GM23338 (cell line): ENCODE results near the gene NVL. TPM values are rescaled to one million over a fixed set of nuclear protein-coding genes. Genes with fewer than 3 reads are reported as not detected.

Experiments
- ATAC-seq: fragments of 200-7000 bp; cut with Tn5 transposase; 3 replicates; pipeline ENCODE4 v1.9.1; 2020
- DNase-seq: peaks from one replicate; pipeline ENCODE4 v3.0.0-alpha.2; 2015; ENCODE audit warnings: low spot score
- H2AFZ ChIP-seq: fragments of 200-600 bp; sonication (generic); 2 replicates; pipeline ENCODE4 v1.8.0; 2016; ENCODE audit warnings: antibody characterized with exemption, mild to moderate bottlenecking, moderate library complexity
- H3F3A ChIP-seq: fragments of 200-600 bp; sonication (generic); replicated peaks from 2 replicates; pipeline ENCODE4 v1.8.0; 2017; ENCODE audit warnings: antibody characterized with exemption, mixed run types, low read depth
- H3K27ac ChIP-seq: fragments of 200-600 bp; sonication (generic); 2 replicates; pipeline ENCODE4 v1.6.1; 2016; ENCODE audit warnings: low read depth
- H3K27me3 ChIP-seq: fragments of 200-600 bp; sonication (generic); 2 replicates; pipeline ENCODE4 v1.8.0; 2016; ENCODE audit warnings: mild to moderate bottlenecking, mixed run types, moderate library complexity; ENCODE audit not compliant: insufficient read depth
- H3K36me3 ChIP-seq: fragments of 200-600 bp; sonication (generic); 2 replicates; pipeline ENCODE4 v1.8.0; 2016; ENCODE audit warnings: mild to moderate bottlenecking; ENCODE audit not compliant: insufficient read depth
- H3K4me1 ChIP-seq: fragments of 200-600 bp; sonication (generic); 2 replicates; pipeline ENCODE4 v1.8.0; 2016; ENCODE audit warnings: mild to moderate bottlenecking, moderate library complexity; ENCODE audit not compliant: insufficient read depth
- H3K4me2 ChIP-seq: fragments of 200-600 bp; sonication (generic); 2 replicates; pipeline ENCODE4 v1.7.1; 2017; ENCODE audit warnings: mixed run types
- H3K4me3 ChIP-seq: fragments of 200-600 bp; sonication (generic); 2 replicates; pipeline ENCODE4 v1.6.1; 2016; ENCODE audit warnings: mixed run types
- H3K79me2 ChIP-seq: fragments of 200-600 bp; sonication (generic); replicated peaks from 2 replicates; pipeline ENCODE4 v1.8.0; 2017; ENCODE audit warnings: mild to moderate bottlenecking; ENCODE audit not compliant: insufficient read depth
- H3K9me2 ChIP-seq: fragments of 200-600 bp; sonication (generic); 2 replicates; pipeline ENCODE4 v1.8.0; 2017; ENCODE audit not compliant: insufficient read depth
- H4K20me1 ChIP-seq: fragments of 200-600 bp; sonication (generic); replicated peaks from 2 replicates; pipeline ENCODE4 v1.8.0; 2017; ENCODE audit warnings: mild to moderate bottlenecking; ENCODE audit not compliant: insufficient read depth
- H3K27ac Mint-ChIP-seq: 2 replicates; pipeline ENCODE4 v1.8.0; 2020; ENCODE audit warnings: inconsistent platforms, mild to moderate bottlenecking, moderate library complexity, mixed read lengths
- H3K27me3 Mint-ChIP-seq: 3 replicates; pipeline ENCODE4 v1.8.0; 2022; ENCODE audit warnings: low read depth, mild to moderate bottlenecking, moderate library complexity, mixed read lengths, inconsistent platforms; ENCODE audit not compliant: insufficient read depth, poor library complexity
- H3K36me3 Mint-ChIP-seq: 3 replicates; pipeline ENCODE4 v1.8.0; 2021; ENCODE audit warnings: low read depth, mild to moderate bottlenecking, inconsistent platforms, moderate library complexity, mixed read lengths
- H3K4me1 Mint-ChIP-seq: 3 replicates; pipeline ENCODE4 v1.8.0; 2020; ENCODE audit warnings: mild to moderate bottlenecking, inconsistent platforms, mixed read lengths
- H3K4me3 Mint-ChIP-seq: 3 replicates; pipeline ENCODE4 v1.8.0; 2021; ENCODE audit warnings: moderate library complexity, mild to moderate bottlenecking, inconsistent platforms, mixed read lengths
- H3K9me3 Mint-ChIP-seq: 3 replicates; pipeline ENCODE4 v1.8.0; 2020; ENCODE audit warnings: moderate library complexity, mild to moderate bottlenecking, inconsistent platforms, mixed read lengths
- EZH2 ChIP-seq: fragments of 200-600 bp; sonication (generic); IDR thresholded peaks from one replicate; pipeline ENCODE4 v1.8.0; 2017; ENCODE audit warnings: antibody characterized with exemption, mild to moderate bottlenecking, low read depth; ENCODE audit not compliant: unreplicated experiment
- EZH2phosphoT487 ChIP-seq: fragments of 200-600 bp; sonication (generic); IDR thresholded peaks from one replicate; pipeline ENCODE4 v1.8.1; 2018; ENCODE audit warnings: antibody characterized with exemption; ENCODE audit not compliant: unreplicated experiment
- STAT1 ChIP-seq: IDR thresholded peaks from one replicate; pipeline ENCODE4 v1.6.1; 2016; ENCODE audit warnings: antibody characterized with exemption; ENCODE audit not compliant: unreplicated experiment
- ZNF114 ChIP-seq: fragments of 250-450 bp; sonication (Bioruptor Pico); IDR thresholded peaks from 2 replicates; pipeline ENCODE4 v1.5.0; 2020; ENCODE audit warnings: mild to moderate bottlenecking, moderate library complexity
- polyA plus RNA-seq: library from polyadenylated mRNA; unstranded; fragments of >200 nt; fragmentation: Nextera tagmentation; extraction: Ambion mirVana; gene quantifications from 2 replicates; pipeline ENCODE4 v1.2.1, GENCODE V29; 2016
- total RNA-seq: library from RNA; depleted of rRNA; stranded (reverse); fragments of >200 nt; shearing (Covaris generic); gene quantifications from 2 replicates; pipeline ENCODE4 v1.2.3, GENCODE V29; 2014
- TF ChIP-seq, protein P1 (sequence below): fragments of 250-450 bp; sonication (Bioruptor Pico); IDR thresholded peaks from 2 replicates; pipeline ENCODE4 v1.5.0; 2020; ENCODE audit warnings: mild to moderate bottlenecking, moderate library complexity
- TF ChIP-seq, protein P2 (sequence below): IDR thresholded peaks from one replicate; pipeline ENCODE4 v1.6.1; 2018; ENCODE audit warnings: antibody characterized with exemption; ENCODE audit not compliant: unreplicated experiment

The NVL gene
- total and polyA plus RNA-seq, 2 experiments from 2014 or later: 44.4 to 71.7 TPM

- no peaks in the 10 kb centered on the region for H3K27me3 ChIP-seq
- no peak overlapping the region for H3K27ac ChIP-seq
- H3K4me1 Mint-ChIP-seq: peaks cover 3% of the 10 kb centered on the region
- no peaks in the 10 kb centered on the region; the same call in 1 of the 2 replicates for H3K36me3 ChIP-seq
- H3K9me3 Mint-ChIP-seq: no peaks in the 10 kb centered on the region
- H3K27ac Mint-ChIP-seq: no peak overlapping the region
- peaks cover 15% of the 10 kb centered on the region for H4K20me1 ChIP-seq
- H3K79me2 ChIP-seq: peaks cover 77% of the 10 kb centered on the region
- H3K27me3 Mint-ChIP-seq: peaks cover under 1% of the 10 kb centered on the region
- H3K4me3 Mint-ChIP-seq: no peak overlapping the region
- no peak for TF ChIP-seq STAT1
- TF ChIP-seq, protein P1, sequence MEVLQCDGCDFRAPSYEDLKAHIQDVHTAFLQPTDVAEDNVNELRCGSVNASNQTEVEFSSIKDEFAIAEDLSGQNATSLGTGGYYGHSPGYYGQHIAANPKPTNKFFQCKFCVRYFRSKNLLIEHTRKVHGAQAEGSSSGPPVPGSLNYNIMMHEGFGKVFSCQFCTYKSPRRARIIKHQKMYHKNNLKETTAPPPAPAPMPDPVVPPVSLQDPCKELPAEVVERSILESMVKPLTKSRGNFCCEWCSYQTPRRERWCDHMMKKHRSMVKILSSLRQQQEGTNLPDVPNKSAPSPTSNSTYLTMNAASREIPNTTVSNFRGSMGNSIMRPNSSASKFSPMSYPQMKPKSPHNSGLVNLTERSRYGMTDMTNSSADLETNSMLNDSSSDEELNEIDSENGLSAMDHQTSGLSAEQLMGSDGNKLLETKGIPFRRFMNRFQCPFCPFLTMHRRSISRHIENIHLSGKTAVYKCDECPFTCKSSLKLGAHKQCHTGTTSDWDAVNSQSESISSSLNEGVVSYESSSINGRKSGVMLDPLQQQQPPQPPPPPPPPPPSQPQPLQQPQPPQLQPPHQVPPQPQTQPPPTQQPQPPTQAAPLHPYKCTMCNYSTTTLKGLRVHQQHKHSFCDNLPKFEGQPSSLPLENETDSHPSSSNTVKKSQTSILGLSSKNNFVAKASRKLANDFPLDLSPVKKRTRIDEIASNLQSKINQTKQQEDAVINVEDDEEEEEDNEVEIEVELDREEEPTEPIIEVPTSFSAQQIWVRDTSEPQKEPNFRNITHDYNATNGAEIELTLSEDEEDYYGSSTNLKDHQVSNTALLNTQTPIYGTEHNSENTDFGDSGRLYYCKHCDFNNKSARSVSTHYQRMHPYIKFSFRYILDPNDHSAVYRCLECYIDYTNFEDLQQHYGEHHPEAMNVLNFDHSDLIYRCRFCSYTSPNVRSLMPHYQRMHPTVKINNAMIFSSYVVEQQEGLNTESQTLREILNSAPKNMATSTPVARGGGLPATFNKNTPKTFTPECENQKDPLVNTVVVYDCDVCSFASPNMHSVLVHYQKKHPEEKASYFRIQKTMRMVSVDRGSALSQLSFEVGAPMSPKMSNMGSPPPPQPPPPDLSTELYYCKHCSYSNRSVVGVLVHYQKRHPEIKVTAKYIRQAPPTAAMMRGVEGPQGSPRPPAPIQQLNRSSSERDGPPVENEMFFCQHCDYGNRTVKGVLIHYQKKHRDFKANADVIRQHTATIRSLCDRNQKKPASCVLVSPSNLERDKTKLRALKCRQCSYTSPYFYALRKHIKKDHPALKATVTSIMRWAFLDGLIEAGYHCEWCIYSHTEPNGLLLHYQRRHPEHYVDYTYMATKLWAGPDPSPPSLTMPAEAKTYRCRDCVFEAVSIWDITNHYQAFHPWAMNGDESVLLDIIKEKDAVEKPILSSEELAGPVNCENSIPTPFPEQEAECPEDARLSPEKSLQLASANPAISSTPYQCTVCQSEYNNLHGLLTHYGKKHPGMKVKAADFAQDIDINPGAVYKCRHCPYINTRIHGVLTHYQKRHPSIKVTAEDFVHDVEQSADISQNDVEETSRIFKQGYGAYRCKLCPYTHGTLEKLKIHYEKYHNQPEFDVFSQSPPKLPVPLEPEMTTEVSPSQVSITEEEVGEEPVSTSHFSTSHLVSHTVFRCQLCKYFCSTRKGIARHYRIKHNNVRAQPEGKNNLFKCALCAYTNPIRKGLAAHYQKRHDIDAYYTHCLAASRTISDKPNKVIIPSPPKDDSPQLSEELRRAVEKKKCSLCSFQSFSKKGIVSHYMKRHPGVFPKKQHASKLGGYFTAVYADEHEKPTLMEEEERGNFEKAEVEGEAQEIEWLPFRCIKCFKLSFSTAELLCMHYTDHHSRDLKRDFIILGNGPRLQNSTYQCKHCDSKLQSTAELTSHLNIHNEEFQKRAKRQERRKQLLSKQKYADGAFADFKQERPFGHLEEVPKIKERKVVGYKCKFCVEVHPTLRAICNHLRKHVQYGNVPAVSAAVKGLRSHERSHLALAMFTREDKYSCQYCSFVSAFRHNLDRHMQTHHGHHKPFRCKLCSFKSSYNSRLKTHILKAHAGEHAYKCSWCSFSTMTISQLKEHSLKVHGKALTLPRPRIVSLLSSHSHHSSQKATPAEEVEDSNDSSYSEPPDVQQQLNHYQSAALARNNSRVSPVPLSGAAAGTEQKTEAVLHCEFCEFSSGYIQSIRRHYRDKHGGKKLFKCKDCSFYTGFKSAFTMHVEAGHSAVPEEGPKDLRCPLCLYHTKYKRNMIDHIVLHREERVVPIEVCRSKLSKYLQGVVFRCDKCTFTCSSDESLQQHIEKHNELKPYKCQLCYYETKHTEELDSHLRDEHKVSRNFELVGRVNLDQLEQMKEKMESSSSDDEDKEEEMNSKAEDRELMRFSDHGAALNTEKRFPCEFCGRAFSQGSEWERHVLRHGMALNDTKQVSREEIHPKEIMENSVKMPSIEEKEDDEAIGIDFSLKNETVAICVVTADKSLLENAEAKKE (CRISPR knock-in tag): no peak
- TF ChIP-seq, protein P2, sequence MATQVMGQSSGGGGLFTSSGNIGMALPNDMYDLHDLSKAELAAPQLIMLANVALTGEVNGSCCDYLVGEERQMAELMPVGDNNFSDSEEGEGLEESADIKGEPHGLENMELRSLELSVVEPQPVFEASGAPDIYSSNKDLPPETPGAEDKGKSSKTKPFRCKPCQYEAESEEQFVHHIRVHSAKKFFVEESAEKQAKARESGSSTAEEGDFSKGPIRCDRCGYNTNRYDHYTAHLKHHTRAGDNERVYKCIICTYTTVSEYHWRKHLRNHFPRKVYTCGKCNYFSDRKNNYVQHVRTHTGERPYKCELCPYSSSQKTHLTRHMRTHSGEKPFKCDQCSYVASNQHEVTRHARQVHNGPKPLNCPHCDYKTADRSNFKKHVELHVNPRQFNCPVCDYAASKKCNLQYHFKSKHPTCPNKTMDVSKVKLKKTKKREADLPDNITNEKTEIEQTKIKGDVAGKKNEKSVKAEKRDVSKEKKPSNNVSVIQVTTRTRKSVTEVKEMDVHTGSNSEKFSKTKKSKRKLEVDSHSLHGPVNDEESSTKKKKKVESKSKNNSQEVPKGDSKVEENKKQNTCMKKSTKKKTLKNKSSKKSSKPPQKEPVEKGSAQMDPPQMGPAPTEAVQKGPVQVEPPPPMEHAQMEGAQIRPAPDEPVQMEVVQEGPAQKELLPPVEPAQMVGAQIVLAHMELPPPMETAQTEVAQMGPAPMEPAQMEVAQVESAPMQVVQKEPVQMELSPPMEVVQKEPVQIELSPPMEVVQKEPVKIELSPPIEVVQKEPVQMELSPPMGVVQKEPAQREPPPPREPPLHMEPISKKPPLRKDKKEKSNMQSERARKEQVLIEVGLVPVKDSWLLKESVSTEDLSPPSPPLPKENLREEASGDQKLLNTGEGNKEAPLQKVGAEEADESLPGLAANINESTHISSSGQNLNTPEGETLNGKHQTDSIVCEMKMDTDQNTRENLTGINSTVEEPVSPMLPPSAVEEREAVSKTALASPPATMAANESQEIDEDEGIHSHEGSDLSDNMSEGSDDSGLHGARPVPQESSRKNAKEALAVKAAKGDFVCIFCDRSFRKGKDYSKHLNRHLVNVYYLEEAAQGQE: no peak
- TF ChIP-seq EZH2: no peak
- TF ChIP-seq EZH2phosphoT487: no peak
- no peak for TF ChIP-seq ZNF114 (CRISPR knock-in tag)
- H3F3A ChIP-seq: peaks cover 3% of the 10 kb centered on the region; the same call in 1 of the 2 replicates
- no peak for ATAC-seq
- H3K36me3 Mint-ChIP-seq: peaks cover 49% of the 10 kb centered on the region
- H3K4me3 ChIP-seq: no peak overlapping the region
- H3K4me1 ChIP-seq: peaks cover 8% of the 10 kb centered on the region; the same call in 1 of the 2 replicates
- no peak for DNase-seq
- H3K9me2 ChIP-seq: no peaks in the 10 kb centered on the region
- no peak overlapping the region for H2AFZ ChIP-seq
- no peak overlapping the region for H3K4me2 ChIP-seq
Observed at GRCh38 chr1:224189561-224189960, 140.4 kb downstream of the NVL start.
